GM19351 (cell line): Measurements from ENCODE around the gene OR8H1.

ENCODE experiments used
- ATAC-seq: cut with Tn5 transposase; IDR thresholded peaks from one replicate; pipeline ENCODE4 v1.9.1; 2021; ENCODE audit warnings: mild to moderate bottlenecking, moderate library complexity; ENCODE audit not compliant: unreplicated experiment

The OR8H1 gene, protein sequence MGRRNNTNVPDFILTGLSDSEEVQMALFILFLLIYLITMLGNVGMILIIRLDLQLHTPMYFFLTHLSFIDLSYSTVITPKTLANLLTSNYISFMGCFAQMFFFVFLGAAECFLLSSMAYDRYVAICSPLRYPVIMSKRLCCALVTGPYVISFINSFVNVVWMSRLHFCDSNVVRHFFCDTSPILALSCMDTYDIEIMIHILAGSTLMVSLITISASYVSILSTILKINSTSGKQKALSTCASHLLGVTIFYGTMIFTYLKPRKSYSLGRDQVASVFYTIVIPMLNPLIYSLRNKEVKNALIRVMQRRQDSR

GRCh38 chr11:56292154-56292553 is at the start of gene OR8H1:
Gene OR8H1, minus strand, starts transcription at chr11:56292254. Its CDS starts 1,192 bp downstream, at chr11:56291062.
- no peak for ATAC-seq

GRCh38 chr11:56340289-56340688 is 48.2 kb upstream of the OR8H1 start:
- ATAC-seq: no peak

DNA sequence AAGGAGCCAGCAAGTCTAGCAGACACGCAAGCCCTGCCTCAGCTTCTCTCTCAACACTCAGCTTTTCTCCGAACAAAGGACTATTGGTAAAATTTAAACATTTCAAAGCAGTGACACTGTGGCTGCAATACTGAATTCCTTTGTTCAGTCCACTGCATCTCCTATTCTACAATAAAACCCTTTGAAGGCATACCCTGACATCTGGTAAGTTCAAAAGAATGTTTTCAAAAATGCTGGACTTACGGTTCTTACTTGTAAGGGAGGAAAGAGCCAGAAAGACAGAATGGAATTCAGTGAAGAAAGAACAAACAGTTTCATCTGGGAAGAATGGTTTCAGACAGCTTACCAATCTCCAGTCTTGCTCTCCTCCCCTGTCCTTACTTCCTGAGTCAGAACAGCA is 41.1 kb upstream of the OR8H1 start:
- ATAC-seq: no peak

DNA sequence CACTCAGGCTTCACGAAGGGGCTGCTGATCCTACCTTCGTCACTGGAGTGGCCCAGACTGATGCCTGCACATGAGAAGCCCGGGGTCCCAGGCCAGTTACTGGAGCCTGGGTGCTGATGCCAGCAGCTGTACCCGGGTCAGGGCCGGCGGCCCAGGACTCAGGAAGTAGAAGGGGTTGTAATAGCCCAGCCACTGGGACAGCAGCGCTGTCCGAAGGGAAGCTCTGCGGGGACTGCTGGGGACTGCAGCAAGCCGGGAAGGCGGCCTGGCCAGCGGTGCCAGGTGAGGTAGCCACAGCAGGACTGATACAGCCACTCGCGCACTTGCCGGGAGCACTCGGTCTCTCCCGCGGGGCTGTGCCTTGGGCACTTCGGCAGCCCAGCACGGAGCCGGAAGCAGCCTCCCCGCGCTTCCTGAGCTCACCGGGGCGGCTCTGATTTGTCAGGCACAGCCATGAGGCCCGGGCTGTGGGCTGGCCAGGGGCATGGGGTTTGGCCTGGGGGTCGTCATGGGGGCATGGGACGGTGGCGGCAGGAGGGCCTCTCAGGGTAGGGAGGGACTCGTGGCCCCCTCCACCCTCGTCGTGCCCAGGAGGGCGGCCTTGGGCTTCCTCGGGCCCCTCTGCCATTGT is 39.9 kb upstream of the OR8H1 start:
- no peak for ATAC-seq

DNA sequence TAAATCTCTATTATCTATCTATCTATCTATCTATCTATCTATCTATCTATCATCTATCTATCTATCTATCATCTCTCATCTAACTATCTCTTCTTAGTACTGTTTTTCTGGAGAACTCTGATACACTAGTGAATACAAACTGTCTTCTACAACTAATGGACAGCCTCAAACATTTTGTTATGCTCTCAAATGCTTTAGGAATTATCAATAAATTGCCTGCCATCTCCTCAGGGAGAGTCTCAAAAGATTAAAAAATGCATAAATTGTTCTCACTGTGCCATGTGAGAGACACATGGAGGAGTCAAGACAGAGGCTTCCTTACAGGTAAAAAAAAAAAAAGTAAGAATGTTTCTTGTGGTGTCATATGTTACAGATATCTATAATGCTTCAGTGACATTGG is 22.8 kb upstream of the OR8H1 start, which contains the start of gene OR8K3:
Gene OR8K3 (plus strand): TSS at position 301 of the 400 bp plus-strand sequence. CDS start 3,163 bp downstream, outside the sequence.
- ATAC-seq: no peak

- no peak for ATAC-seq
These were observed 15.8 kb upstream of the OR8H1 start for GRCh38 chr11:56307836-56308235.

GRCh38 chr11:56296898-56297297 is 4.8 kb upstream of the OR8H1 start:
- no peak for ATAC-seq

DNA sequence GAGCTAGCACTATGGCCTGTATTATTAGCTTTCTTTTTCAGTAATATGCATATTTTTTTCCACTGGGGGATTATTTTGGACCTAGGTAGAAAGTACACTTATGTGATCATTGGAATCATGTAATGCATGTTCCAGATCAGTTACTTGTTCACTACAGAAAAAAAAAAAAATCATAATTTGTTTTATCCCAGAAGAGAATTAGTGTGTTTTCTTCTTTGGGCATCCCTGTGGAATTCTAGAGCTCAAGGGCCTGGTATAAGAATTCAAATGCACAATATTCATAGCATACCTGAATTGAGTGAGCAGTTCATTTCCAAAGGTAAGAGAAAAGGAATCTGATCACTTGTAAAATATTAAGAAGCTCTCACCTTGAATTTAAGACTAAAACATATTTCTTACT is 18.2 kb downstream of the OR8H1 start, which contains the start of gene OR5T1:
Gene OR5T1 (plus strand): TSS at position 301 of the 400 bp plus-strand sequence. CDS start 1,485 bp downstream, outside the sequence.
- no peak for ATAC-seq

GRCh38 chr11:56271092-56271491 is 21.0 kb downstream of the OR8H1 start:
- no peak for ATAC-seq

DNA sequence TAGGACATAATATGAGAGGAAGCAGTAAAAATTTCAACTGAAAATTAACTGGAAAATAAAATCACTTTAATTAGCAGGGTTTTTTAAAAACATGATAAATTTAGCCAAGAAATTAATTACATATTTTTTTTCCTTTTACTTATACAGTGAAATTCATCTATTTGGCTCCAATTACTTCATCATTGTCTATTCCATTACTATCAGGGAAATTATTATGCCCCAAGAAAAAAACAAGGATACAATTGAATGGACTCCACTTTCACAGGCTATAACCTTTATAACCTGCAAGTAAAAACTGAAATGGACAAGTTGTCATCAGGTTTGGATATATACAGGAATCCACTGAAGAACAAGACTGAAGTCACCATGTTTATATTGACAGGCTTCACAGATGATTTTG is 40.1 kb downstream of the OR8H1 start, which contains the start of gene OR5T3:
Gene OR5T3 (plus strand): TSS at position 301 of the 400 bp plus-strand sequence. CDS start 0 bp downstream, at position 301.
- no peak for ATAC-seq
